ENCODE measurements around the gene NRGN. TPM values are rescaled to one million over a fixed set of nuclear protein-coding genes. Genes with fewer than 3 reads are reported as not detected.

Gene NRGN
- total RNA-seq, 2 experiments from 2014 or later: 15.3 to 17.0 TPM

DNA sequence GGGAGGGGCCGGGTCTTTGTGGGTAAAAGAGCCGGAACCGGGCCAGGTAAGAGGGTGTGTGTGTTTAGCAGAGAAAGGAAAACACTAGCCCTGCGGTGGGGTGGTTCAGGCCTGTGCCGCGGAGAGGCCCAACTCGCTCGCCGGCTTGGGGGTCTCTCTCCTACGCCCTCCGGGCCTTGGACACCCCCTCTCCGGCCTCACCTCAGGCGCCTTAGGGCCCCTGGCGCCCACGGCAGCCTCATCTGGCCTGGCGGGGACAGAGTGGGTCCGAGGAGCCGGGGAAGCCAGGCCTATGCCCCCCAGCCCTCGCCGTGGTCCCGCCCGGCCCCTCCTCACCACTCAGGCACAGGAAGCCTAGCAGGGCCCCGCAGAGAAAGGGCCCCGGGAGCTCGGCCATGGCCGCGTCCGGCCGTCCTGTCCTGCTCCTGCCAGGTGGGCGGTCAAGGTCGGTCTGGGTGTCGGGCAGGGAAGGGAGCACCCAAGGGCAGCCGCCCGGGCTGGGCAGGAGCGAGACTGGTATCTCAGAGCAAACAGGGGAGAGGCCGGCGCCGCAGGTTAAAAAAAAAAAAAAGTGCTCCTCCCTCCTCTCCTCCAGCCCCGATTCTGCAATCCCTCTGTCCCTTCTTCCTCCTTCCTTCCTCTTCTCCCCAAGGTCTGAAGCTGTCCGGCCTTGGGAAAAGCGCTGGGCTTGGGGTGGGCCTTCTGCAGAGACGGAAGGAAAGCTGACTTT is 12.2 kb downstream of the NRGN start, which contains the start of gene VSIG2:
VSIG2 (minus strand) TSS at position 515 of the 730 bp plus-strand sequence; CDS start at position 397, 118 bp downstream.
- no peaks in the 10 kb centered on the region for H3K36me3 Mint-ChIP-seq
- intact Hi-C loops (cut with micrococcal nuclease): no loop called here
- ChIA-PET CTCF (interaction anchor here (1.4 to 4.5 kb wide), 5 partner anchors 11 to 86 kb away, joined by 5 to 29 read pairs (median 7); partner anchors contain the start of gene ESAM), POLR2A (no interaction called here)
- no peaks in the 10 kb centered on the region for H3K4me1 Mint-ChIP-seq (ENCODE audit: low read depth)
- peak within 1 kb of the TSS; percentile 48 for H3K4me3 Mint-ChIP-seq
- no peak for DNase-seq
- H3K27ac Mint-ChIP-seq: peak within 1 kb of the TSS; percentile 38
- no peaks in the 10 kb centered on the region for H3K9me3 Mint-ChIP-seq
- H3K27me3 Mint-ChIP-seq: peaks cover 11% of the 10 kb centered on the region

DNA sequence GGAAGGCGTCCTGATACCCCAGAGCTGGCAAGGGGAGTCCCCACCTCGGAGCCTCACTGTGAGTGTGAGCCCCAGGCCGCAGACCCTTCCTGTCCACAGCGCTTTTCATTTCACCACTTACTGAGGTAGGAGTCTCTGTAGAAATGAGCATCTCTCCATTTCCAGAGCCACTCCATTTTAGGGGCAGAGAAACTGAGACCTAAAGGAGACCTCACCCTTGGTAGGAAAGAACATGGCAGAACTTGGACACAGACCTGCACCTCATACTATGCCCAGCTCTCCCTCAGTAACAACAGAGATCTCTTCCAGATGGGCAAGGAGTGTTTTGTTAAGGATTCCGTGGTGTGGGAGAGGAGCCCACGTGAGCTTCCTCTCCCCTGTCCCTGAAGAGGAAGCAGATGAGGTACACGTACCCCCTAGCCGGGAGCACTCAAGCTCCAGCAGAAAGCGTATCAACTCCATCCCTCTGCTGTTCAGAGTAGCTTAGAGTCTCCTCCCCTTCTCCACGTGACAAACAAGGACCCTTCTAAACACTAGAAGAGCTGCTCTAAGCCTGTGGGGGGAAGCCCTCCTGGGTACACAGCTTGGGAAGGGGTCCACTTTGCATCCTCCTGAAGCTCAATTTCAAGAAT is 12.8 kb downstream of the NRGN start:
- Mint-ChIP-seq H3K36me3 (no peaks in the 10 kb centered on the region), H3K27ac (peak overlapping the region; percentile 38), H3K9me3 (no peaks in the 10 kb centered on the region), H3K4me3 (peak overlapping the region; percentile 48), H3K27me3 (peaks cover 15% of the 10 kb centered on the region), H3K4me1 (ENCODE audit: low read depth) (no peaks in the 10 kb centered on the region)
- intact Hi-C loops (cut with micrococcal nuclease): no loop called here
- POLR2A ChIA-PET: interaction anchor here (0.5 kb wide), 1 partner anchor 54 kb away, joined by 4 read pairs; no protein-coding TSS in a partner anchor
- CTCF ChIA-PET: interaction anchor here (1.4 to 4.5 kb wide), 5 partner anchors 11 to 86 kb away, joined by 5 to 29 read pairs (median 7); partner anchors contain the start of gene ESAM
- no peak for DNase-seq

DNA sequence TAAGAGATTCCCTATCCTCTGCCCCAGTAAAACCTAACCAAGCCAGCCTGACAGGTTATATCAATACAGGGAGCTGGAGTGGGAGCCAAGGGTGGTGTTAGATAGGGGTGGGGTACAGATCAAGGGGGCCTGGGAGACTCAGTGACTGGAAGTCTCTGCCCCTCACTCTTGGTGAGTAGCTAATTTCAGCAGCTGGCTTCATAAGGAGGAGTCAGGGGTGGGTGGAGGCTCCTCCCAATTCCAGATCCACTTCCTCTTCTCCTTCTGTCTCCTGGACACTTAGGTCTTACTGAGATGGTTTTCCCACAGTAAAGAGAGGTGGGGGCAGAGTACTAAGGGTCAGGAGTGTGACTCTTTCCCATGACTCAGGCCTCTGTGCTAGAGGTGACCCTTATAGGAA is 13.5 kb downstream of the NRGN start:
- Mint-ChIP-seq H3K4me3 (no peak overlapping the region), H3K27ac (no peak overlapping the region), H3K9me3 (no peaks in the 10 kb centered on the region), H3K27me3 (peaks cover 19% of the 10 kb centered on the region), H3K4me1 (ENCODE audit: low read depth) (peaks cover 3% of the 10 kb centered on the region), H3K36me3 (no peaks in the 10 kb centered on the region)
- intact Hi-C loops (cut with micrococcal nuclease): no loop called here
- CTCF ChIA-PET: interaction anchor here (1.4 to 4.5 kb wide), 4 partner anchors 10 to 84 kb away, joined by 5 to 29 read pairs (median 8); partner anchors contain the start of gene ESAM
- POLR2A ChIA-PET: interaction anchor here (0.5 kb wide), 1 partner anchor 53 kb away, joined by 4 read pairs; no protein-coding TSS in a partner anchor
- DNase-seq: no peak

DNA sequence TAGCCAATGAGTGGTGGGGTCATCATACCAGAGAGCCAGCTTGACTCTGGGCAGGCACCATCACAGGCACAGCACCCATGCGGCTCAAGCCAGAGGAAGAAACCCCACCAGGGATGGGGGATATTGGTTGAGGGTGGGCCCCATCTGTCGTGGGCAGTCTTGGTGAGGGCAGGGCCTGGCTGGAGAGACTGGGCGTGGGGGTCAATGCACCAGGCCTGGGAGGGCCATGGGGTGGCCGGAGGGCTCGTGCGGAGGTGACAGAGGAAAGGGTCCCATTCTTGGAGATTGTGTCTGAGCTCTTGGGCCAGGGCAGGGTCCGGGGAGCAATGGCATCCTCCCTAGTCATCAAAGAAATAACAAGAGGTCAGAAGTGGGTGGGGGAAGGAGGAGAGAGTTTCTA is 13.9 kb downstream of the NRGN start:
- Mint-ChIP-seq H3K9me3 (no peaks in the 10 kb centered on the region), H3K36me3 (no peaks in the 10 kb centered on the region), H3K27me3 (peaks cover 23% of the 10 kb centered on the region), H3K27ac (no peak overlapping the region), H3K4me1 (ENCODE audit: low read depth) (peaks cover 7% of the 10 kb centered on the region), H3K4me3 (no peak overlapping the region)
- ChIA-PET POLR2A (no interaction called here), CTCF (interaction anchor here (1.6 to 4.5 kb wide), 3 partner anchors 10 to 84 kb away, joined by 7 to 29 read pairs (median 10); partner anchors contain the start of gene ESAM)
- intact Hi-C loops (cut with micrococcal nuclease): no loop called here
- DNase-seq: no peak

DNA sequence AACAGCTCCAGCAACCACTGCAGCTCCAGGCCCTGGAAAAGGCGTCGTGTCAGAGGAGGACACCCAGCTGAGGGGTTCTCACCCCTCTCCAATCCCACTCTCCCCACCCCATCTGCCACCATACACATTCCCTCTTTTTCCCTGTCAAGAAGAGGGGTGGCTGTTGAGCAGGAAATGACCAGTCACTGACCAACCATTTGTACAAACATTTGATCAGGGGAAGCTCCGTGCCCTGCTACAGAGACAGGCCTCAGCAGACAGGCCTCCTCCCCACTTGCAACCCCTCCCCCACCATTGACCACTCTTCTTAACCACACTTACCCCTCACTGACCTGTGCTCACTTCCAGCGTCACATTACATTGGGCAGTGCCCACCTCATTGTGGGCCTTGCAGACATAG is 14.6 kb downstream of the NRGN start:
- CTCF ChIA-PET: interaction anchor here (2.1 to 4.5 kb wide), 2 partner anchors 9 to 85 kb away, joined by 10 to 29 read pairs; partner anchors contain the start of gene ESAM
- Mint-ChIP-seq H3K27me3 (peaks cover 30% of the 10 kb centered on the region), H3K4me1 (ENCODE audit: low read depth) (peaks cover 11% of the 10 kb centered on the region), H3K27ac (no peak overlapping the region), H3K36me3 (no peaks in the 10 kb centered on the region), H3K4me3 (no peak overlapping the region), H3K9me3 (no peaks in the 10 kb centered on the region)
- intact Hi-C loops (cut with micrococcal nuclease): no loop called here
- no peak for DNase-seq
- POLR2A ChIA-PET: no interaction called here

DNA sequence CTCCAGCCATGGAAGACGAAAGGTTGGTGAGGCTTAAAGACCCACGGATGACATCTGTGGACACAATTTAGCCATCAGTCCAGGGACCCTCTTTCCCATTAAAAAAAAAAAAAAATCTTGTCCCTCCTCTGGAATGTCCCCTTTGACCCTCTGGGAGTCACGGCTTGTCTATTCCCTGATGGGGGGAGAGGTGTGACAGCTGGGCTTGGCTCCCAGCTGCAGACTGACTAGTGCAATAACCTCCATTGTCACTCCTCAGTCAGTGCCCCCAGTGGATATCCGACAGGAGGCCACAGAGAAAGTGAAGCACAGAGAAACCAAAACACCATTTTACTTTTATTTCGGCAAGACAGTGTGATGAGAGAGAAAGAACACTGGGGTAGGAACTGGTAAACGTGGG is 15.0 kb downstream of the NRGN start:
- H3K27ac Mint-ChIP-seq: no peak overlapping the region
- peaks cover 30% of the 10 kb centered on the region for H3K27me3 Mint-ChIP-seq
- DNase-seq: no peak
- CTCF ChIA-PET: interaction anchor here (1.0 to 4.5 kb wide), 3 partner anchors 8 to 14 kb away, joined by 4 to 29 read pairs (median 7); partner anchors contain the start of gene ESAM
- no peaks in the 10 kb centered on the region for H3K9me3 Mint-ChIP-seq
- H3K4me3 Mint-ChIP-seq: no peak overlapping the region
- no peaks in the 10 kb centered on the region for H3K36me3 Mint-ChIP-seq
- POLR2A ChIA-PET: no interaction called here
- intact Hi-C loops (cut with micrococcal nuclease): loop anchor here (5.0 kb wide), 1 partner anchor 123 kb away; no protein-coding TSS in a partner anchor
- peaks cover 11% of the 10 kb centered on the region for H3K4me1 Mint-ChIP-seq (ENCODE audit: low read depth)

DNA sequence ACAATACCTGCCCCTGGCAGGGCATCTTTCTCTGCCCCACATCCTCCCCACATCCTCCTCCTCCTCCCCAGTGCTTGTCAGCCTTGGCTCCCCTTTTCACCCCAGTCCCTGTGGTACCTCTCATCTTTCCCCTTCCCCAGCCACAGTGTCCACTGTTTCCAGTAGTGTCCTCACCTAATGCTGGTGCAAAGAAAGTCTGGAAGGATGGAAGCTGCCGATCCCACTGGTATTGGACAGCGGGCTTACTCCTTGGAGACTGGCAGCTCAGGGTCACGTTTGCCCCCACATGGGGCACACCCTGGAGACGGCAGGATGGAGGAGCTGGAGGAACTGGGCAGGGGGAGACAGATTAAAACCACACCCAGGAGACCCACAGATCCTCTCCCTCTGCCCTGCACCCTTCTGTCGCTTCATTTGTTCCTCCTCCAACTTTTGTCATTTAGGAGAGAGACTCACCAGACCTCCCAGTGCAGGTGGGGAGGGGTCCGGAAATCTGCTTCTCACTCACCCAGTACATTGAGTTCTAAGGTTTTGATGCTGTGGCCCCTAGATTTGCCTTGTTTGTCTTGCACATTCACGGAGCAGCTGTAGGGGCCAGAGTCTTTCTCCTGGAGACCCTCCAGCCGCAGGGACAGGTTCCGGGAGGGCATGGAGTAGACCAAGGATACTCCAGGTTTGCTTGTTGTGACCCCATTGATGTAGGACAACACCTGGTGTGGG is 16.5 kb downstream of the NRGN start:
- DNase-seq: no peak
- Mint-ChIP-seq H3K4me3 (no peak overlapping the region), H3K27ac (no peak overlapping the region), H3K9me3 (no peaks in the 10 kb centered on the region), H3K36me3 (no peaks in the 10 kb centered on the region), H3K4me1 (ENCODE audit: low read depth) (peaks cover 15% of the 10 kb centered on the region), H3K27me3 (peaks cover 44% of the 10 kb centered on the region)
- POLR2A ChIA-PET: no interaction called here
- intact Hi-C loops (cut with micrococcal nuclease): loop anchor here (5.0 kb wide), 1 partner anchor 121 kb away; no protein-coding TSS in a partner anchor
- CTCF ChIA-PET: interaction anchor here (1.0 to 1.8 kb wide), 5 partner anchors 10 to 87 kb away, joined by 3 to 7 read pairs (median 4); partner anchors contain the start of gene NRGN

DNA sequence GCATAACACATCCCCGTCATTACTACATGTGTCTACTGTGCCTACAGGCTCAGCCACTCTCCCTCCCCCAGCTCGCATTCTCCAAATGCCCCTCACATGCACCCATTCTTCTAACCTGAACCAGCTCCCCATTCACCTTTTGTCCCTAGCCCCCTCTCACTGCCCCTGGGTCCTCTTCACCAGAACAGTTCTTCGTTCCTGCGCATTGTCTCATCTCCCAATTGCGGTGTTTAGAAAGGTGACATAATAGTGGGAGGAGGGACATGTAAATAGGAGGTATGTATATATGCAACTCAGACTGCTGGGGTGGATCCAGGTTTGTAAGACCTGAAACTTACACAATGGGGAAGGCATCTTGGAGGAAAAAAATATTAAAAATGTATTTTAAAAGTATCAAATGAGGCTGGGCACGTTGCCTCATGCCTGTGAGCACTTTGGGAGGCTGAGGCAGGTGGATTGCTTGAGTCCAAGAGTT is 17.0 kb downstream of the NRGN start:
- no peak overlapping the region for H3K27ac Mint-ChIP-seq
- no peaks in the 10 kb centered on the region for H3K9me3 Mint-ChIP-seq
- no peak for DNase-seq
- POLR2A ChIA-PET: no interaction called here
- H3K36me3 Mint-ChIP-seq: no peaks in the 10 kb centered on the region
- H3K4me1 Mint-ChIP-seq (ENCODE audit: low read depth): peaks cover 19% of the 10 kb centered on the region
- H3K4me3 Mint-ChIP-seq: no peak overlapping the region
- intact Hi-C loops (cut with micrococcal nuclease): loop anchor here (5.0 kb wide), 1 partner anchor 121 kb away; no protein-coding TSS in a partner anchor
- CTCF ChIA-PET: interaction anchor here (1.4 to 2.4 kb wide), 4 partner anchors 10 to 88 kb away, joined by 4 to 26 read pairs (median 6); partner anchors contain the start of gene NRGN
- H3K27me3 Mint-ChIP-seq: peaks cover 50% of the 10 kb centered on the region

DNA sequence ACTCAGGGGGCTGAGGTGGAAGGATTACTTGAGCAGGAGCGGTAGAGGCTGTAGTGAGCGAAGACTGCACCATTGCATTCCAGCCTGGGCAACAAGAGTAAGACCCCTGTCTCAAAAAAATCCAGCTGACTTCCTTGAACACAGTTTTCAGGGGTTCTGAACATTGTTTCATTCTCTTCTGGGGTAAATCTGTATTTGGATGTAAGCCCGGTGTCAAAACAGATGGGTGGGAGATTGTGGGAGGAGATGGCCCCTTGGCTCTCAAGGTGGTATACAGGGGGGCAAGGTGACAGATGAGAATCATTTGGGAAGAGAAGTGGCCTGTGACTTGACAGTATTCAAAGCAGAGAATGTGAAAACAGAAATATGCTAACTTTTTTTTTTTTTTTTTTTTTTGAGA is 17.6 kb downstream of the NRGN start:
- POLR2A ChIA-PET: no interaction called here
- Mint-ChIP-seq H3K36me3 (no peaks in the 10 kb centered on the region), H3K4me3 (no peak overlapping the region), H3K27ac (no peak overlapping the region), H3K27me3 (peaks cover 50% of the 10 kb centered on the region), H3K4me1 (ENCODE audit: low read depth) (peaks cover 19% of the 10 kb centered on the region), H3K9me3 (no peaks in the 10 kb centered on the region)
- DNase-seq: no peak
- CTCF ChIA-PET: interaction anchor here (1.4 to 9.3 kb wide), 5 partner anchors 11 to 87 kb away, joined by 4 to 107 read pairs (median 7); partner anchors contain the start of gene NRGN
- intact Hi-C loops (cut with micrococcal nuclease): loop anchor here (5.0 kb wide), 1 partner anchor 120 kb away; no protein-coding TSS in a partner anchor

DNA sequence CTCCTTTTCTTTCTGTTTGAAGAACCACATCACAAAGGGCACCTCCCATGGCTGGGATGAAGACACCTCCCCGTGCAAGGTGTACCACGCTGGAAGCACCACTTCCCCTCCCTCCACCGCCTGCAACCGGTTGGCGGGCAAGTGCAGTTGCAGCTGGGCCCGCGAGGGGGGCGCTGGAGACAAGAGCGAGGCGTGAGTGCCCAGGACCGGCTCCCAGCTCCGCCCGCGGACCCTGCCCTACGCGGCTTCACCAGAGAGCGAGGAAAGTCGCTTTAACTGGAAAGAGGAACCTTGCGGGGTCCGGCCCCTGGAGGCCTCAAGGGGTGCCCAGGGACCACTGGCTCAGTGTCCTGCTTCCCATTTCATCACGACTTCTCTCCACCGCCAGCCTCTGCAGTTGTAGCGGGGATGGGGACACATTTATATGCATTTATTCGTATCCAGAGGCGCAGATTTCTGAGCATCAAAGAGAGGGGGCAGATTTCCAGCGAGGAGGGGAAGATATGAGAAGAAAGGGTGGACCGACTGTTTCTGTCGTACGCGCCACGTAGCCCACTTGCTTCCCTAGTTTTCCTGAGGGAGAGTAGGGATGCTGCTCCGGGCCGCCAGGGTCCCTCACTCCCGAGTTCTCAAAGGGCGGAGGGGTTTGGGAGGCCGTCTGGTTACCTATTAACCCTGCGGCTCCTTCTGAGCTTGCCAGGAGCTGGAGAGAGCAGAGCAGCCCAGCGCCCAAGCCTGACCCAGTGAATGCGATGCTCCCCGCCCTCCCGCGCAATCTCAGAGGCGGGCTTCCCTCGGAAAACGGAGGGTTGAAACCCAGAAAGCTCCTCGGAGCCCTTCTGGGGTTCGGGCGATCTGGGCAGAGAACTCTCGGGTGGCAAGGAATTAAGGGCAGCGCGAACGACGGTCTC is 18.9 kb downstream of the NRGN start:
- intact Hi-C loops (cut with micrococcal nuclease): loop anchor here (1.0 to 5.0 kb wide), 2 partner anchors 12 to 119 kb away; no protein-coding TSS in a partner anchor
- Mint-ChIP-seq H3K27ac (peak overlapping the region; percentile 35), H3K4me1 (ENCODE audit: low read depth) (peaks cover 19% of the 10 kb centered on the region), H3K36me3 (no peaks in the 10 kb centered on the region), H3K27me3 (peaks cover 50% of the 10 kb centered on the region), H3K4me3 (peak overlapping the region; percentile 54), H3K9me3 (no peaks in the 10 kb centered on the region)
- ChIA-PET CTCF (interaction anchor here (1.0 to 9.3 kb wide), 12 partner anchors 10 to 108 kb away, joined by 3 to 107 read pairs (median 6); partner anchors contain the start of gene MSANTD2), POLR2A (interaction anchor here (1.2 to 1.3 kb wide), 2 partner anchors 10 to 12 kb away, joined by 4 read pairs; no protein-coding TSS in a partner anchor)
- peak; percentile 83 for DNase-seq
